ENCODE data around the gene TRIP4.

GRCh38 chr15:64472161-64472560 is 84.5 kb downstream of the TRIP4 start:
- TF ChIP-seq ZNF512 (CRISPR knock-in tag; IDR thresholded peaks at IDR 0.05; ENCODE audit: borderline replicate concordance) (no peak), CTCF (IDR thresholded peaks at IDR 0.05) (no peak), FOXJ3 (CRISPR knock-in tag; IDR thresholded peaks at IDR 0.05; ENCODE audit: borderline replicate concordance) (no peak), JUN (CRISPR knock-in tag; IDR thresholded peaks at IDR 0.05) (no peak), ZNF121 (CRISPR knock-in tag; IDR thresholded peaks at IDR 0.05) (no peak), ZBTB43 (CRISPR knock-in tag; IDR thresholded peaks at IDR 0.05) (no peak), MAX (CRISPR knock-in tag; IDR thresholded peaks at IDR 0.05) (no peak), E2F1 (CRISPR knock-in tag; IDR thresholded peaks at IDR 0.05) (no peak), NR1H2 (CRISPR knock-in tag; IDR thresholded peaks at IDR 0.05) (no peak), USF1 (CRISPR knock-in tag; IDR thresholded peaks at IDR 0.05) (no peak), ESRRA (CRISPR knock-in tag; IDR thresholded peaks at IDR 0.05; ENCODE audit: borderline replicate concordance) (no peak), ZNF532 (CRISPR knock-in tag; IDR thresholded peaks at IDR 0.05; ENCODE audit: borderline replicate concordance) (no peak), FOXP1 (CRISPR knock-in tag; IDR thresholded peaks at IDR 0.05; ENCODE audit: borderline replicate concordance) (no peak), KAT7 (CRISPR knock-in tag; IDR thresholded peaks at IDR 0.05; ENCODE audit: borderline replicate concordance) (no peak)
